Measurements from ENCODE around the gene HAO2. TPM values are rescaled to one million over a fixed set of nuclear protein-coding genes. Genes with fewer than 3 reads are reported as not detected.
"Not testable (repeated sequence)": the region's sequence is repeated elsewhere in the genome, so short reads cannot be mapped to it uniquely, and the experiment has no call there.

Gene HAO2
- total RNA-seq, 1 donor from 2014 or later = not detected

GRCh38 chr1:119348941-119349340 lies 19.6 kb upstream of the HAO2 start:
- H3K36me3 ChIP-seq (ENCODE audit: control insufficient read depth, insufficient read depth, low read length) = no peaks in the 10 kb centered on the region
- no peaks in the 10 kb centered on the region for H3K27me3 ChIP-seq (ENCODE audit: control insufficient read depth, insufficient read depth, low read length)
- DNase-seq (ENCODE audit: low read depth) = no peak
- no peak overlapping the region for H3K4me3 ChIP-seq (ENCODE audit: low read depth, low read length)
- TF ChIP-seq CTCF (IDR thresholded peaks at IDR 0.05; ENCODE audit: insufficient read depth, low read length, poor library complexity, severe bottlenecking) = no peak

GRCh38 chr1:119350866-119351265 lies 17.7 kb upstream of the HAO2 start:
- H3K36me3 ChIP-seq (ENCODE audit: control insufficient read depth, insufficient read depth, low read length); H3K27me3 ChIP-seq (ENCODE audit: control insufficient read depth, insufficient read depth, low read length); H3K4me3 ChIP-seq (ENCODE audit: low read depth, low read length); DNase-seq (ENCODE audit: low read depth): not testable (repeated sequence)

GRCh38 chr1:119351997-119352396 lies 16.6 kb upstream of the HAO2 start:
- no peak for TF ChIP-seq CTCF (IDR thresholded peaks at IDR 0.05; ENCODE audit: insufficient read depth, low read length, poor library complexity, severe bottlenecking)
- DNase-seq (ENCODE audit: low read depth) = no peak
- no peaks in the 10 kb centered on the region for H3K36me3 ChIP-seq (ENCODE audit: control insufficient read depth, insufficient read depth, low read length)
- no peak overlapping the region for H3K4me3 ChIP-seq (ENCODE audit: low read depth, low read length)
- H3K27me3 ChIP-seq (ENCODE audit: control insufficient read depth, insufficient read depth, low read length) = no peaks in the 10 kb centered on the region

GRCh38 chr1:119353836-119354235 lies 14.7 kb upstream of the HAO2 start:
- Histone ChIP-seq H3K36me3 (ENCODE audit: control insufficient read depth, insufficient read depth, low read length) (no peaks in the 10 kb centered on the region), H3K4me3 (ENCODE audit: low read depth, low read length) (no peak overlapping the region), H3K27me3 (ENCODE audit: control insufficient read depth, insufficient read depth, low read length) (no peaks in the 10 kb centered on the region)
- no peak for TF ChIP-seq CTCF (IDR thresholded peaks at IDR 0.05; ENCODE audit: insufficient read depth, low read length, poor library complexity, severe bottlenecking)
- no peak for DNase-seq (ENCODE audit: low read depth)

GRCh38 chr1:119358636-119359035 lies 9.9 kb upstream of the HAO2 start:
- DNase-seq (ENCODE audit: low read depth) = no peak
- Histone ChIP-seq H3K4me3 (ENCODE audit: low read depth, low read length) (no peak overlapping the region), H3K36me3 (ENCODE audit: control insufficient read depth, insufficient read depth, low read length) (no peaks in the 10 kb centered on the region), H3K27me3 (ENCODE audit: control insufficient read depth, insufficient read depth, low read length) (no peaks in the 10 kb centered on the region)
- no peak for TF ChIP-seq CTCF (IDR thresholded peaks at IDR 0.05; ENCODE audit: insufficient read depth, low read length, poor library complexity, severe bottlenecking)

- no peaks in the 10 kb centered on the region for H3K27me3 ChIP-seq (ENCODE audit: control insufficient read depth, insufficient read depth, low read length)
- H3K36me3 ChIP-seq (ENCODE audit: control insufficient read depth, insufficient read depth, low read length) = no peaks in the 10 kb centered on the region
- DNase-seq (ENCODE audit: low read depth) = no peak
- H3K4me3 ChIP-seq (ENCODE audit: low read depth, low read length) = no peak overlapping the region
- TF ChIP-seq CTCF (IDR thresholded peaks at IDR 0.05; ENCODE audit: insufficient read depth, low read length, poor library complexity, severe bottlenecking) = no peak
These were observed 8.9 kb upstream of the HAO2 start for GRCh38 chr1:119359730-119360129.
